GM12892 (cell line): Measurements from ENCODE around the gene GRIP2.

ENCODE experiments used
- POLR2A ChIP-seq: IDR thresholded peaks from 2 replicates; pipeline ENCODE4 v1.6.1; 2011; ENCODE audit warnings: low read depth, low read length, control low read depth
- POLR2AphosphoS5 ChIP-seq: IDR thresholded peaks from 2 replicates; pipeline ENCODE4 v1.6.1; 2011; ENCODE audit warnings: low read depth, low read length, control low read depth

DNA sequence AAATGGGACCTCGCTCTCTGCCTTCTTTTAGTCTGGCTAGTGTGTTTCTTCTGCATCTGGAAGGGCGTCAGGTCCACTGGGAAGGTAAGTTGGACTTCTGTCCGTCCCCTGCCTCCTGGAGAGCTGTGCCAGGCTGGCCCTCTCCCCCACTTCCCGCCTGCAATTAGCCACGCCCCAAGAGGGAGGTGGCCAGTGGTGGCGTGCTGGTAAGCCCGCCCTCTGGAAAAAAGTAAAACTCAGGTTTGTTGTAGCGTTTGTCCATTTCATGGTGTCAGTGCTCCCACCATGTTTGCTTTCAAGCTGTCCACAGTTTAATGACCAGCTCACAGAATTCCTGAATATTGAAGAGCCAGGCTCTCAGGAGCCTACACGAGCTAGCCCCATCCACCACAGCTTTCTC lies 82.1 kb downstream of the GRIP2 start:
- no peak for TF ChIP-seq POLR2AphosphoS5
- TF ChIP-seq POLR2A: no peak
